Progenitor cell of endocrine pancreas (in vitro differentiated cells): ENCODE data around the gene TBX18. TPM values are rescaled to one million over a fixed set of nuclear protein-coding genes. Genes with fewer than 3 reads are reported as not detected.

Experiments
- DNase-seq: peaks from one replicate; pipeline ENCODE4 v3.0.0; 2021; ENCODE audit warnings: low spot score; ENCODE audit not compliant: unreplicated experiment
- H3K27ac Mint-ChIP-seq: 2 replicates; pipeline ENCODE4 v1.8.0; 2021; ENCODE audit warnings: mild to moderate bottlenecking, moderate library complexity, mixed read lengths
- H3K27me3 Mint-ChIP-seq: 2 replicates; pipeline ENCODE4 v1.8.0; 2021; ENCODE audit warnings: mixed read lengths
- H3K36me3 Mint-ChIP-seq: 2 replicates; pipeline ENCODE4 v1.8.0; 2022; ENCODE audit warnings: mixed read lengths; ENCODE audit not compliant: insufficient read depth
- H3K4me1 Mint-ChIP-seq: 2 replicates; pipeline ENCODE4 v1.8.0; 2021; ENCODE audit warnings: low read depth, mixed read lengths
- H3K4me3 Mint-ChIP-seq: 2 replicates; pipeline ENCODE4 v1.8.0; 2021; ENCODE audit warnings: low read depth, mild to moderate bottlenecking, moderate library complexity, mixed read lengths
- H3K9me3 Mint-ChIP-seq: 2 replicates; pipeline ENCODE4 v1.8.0; 2021; ENCODE audit warnings: low read depth, mixed read lengths
- total RNA-seq: library from RNA; stranded (reverse); gene quantifications from 2 replicates; pipeline ENCODE4 v1.2.1, GENCODE V29; 2021
- TF ChIP-seq, protein P1 (sequence below): fragments of 200-600 bp; sonication (generic); IDR thresholded peaks from one replicate; pipeline ENCODE4 v1.5.0; 2021; ENCODE audit warnings: antibody characterized with exemption, mild to moderate bottlenecking; ENCODE audit not compliant: unreplicated experiment

The TBX18 gene
- total RNA-seq, 1 donor from 2014 or later = 1.3 TPM

DNA sequence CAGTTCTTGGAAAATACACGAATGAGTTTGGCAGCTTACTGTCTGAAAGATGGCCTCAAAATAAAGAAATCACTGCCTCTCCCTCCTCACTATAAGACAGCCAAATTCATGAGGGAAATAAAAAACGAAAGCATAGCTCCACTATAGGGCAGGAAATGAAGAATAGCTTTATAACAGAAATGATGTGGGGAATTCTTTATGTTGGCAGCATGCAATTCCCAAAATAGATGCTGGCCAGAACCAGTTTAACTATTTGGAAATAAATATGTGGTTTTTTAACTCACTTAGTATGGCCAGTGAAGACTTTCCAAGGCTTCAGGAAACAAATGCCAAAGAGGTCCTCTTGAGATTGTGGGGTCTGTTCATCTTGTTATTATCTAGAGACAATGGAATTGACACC, 100.5 kb downstream of the TBX18 start:
- H3K27ac Mint-ChIP-seq = no peak overlapping the region
- no peaks in the 10 kb centered on the region for H3K4me1 Mint-ChIP-seq
- no peak overlapping the region for H3K4me3 Mint-ChIP-seq
- DNase-seq = no peak
- no peaks in the 10 kb centered on the region for H3K27me3 Mint-ChIP-seq
- no peaks in the 10 kb centered on the region for H3K36me3 Mint-ChIP-seq
- TF ChIP-seq, protein P1, sequence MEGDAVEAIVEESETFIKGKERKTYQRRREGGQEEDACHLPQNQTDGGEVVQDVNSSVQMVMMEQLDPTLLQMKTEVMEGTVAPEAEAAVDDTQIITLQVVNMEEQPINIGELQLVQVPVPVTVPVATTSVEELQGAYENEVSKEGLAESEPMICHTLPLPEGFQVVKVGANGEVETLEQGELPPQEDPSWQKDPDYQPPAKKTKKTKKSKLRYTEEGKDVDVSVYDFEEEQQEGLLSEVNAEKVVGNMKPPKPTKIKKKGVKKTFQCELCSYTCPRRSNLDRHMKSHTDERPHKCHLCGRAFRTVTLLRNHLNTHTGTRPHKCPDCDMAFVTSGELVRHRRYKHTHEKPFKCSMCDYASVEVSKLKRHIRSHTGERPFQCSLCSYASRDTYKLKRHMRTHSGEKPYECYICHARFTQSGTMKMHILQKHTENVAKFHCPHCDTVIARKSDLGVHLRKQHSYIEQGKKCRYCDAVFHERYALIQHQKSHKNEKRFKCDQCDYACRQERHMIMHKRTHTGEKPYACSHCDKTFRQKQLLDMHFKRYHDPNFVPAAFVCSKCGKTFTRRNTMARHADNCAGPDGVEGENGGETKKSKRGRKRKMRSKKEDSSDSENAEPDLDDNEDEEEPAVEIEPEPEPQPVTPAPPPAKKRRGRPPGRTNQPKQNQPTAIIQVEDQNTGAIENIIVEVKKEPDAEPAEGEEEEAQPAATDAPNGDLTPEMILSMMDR = no peak
- H3K9me3 Mint-ChIP-seq = no peaks in the 10 kb centered on the region

DNA sequence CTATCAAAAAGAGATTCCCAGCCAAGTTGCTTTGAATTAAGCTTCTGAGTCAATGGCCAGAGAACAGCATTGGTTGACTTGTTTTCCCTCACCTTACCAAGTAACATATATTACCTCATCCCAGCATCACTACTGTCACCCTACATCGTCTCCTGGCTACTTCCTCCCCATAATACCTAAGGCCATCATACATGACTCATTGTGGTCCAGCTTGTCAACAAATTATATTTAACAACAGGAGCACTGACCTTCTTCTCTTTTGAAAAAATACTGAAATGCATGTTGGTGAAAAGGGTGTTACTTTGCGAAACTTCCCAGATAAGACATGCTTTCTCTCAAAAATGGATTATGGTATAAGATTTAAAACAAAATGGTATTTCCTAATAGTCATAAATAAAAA, 106.9 kb downstream of the TBX18 start:
- Mint-ChIP-seq H3K36me3 (no peaks in the 10 kb centered on the region), H3K27me3 (no peaks in the 10 kb centered on the region), H3K4me3 (no peak overlapping the region), H3K4me1 (no peaks in the 10 kb centered on the region), H3K27ac (no peak overlapping the region), H3K9me3 (no peaks in the 10 kb centered on the region)
- TF ChIP-seq, protein P1 = no peak
- DNase-seq = no peak

DNA sequence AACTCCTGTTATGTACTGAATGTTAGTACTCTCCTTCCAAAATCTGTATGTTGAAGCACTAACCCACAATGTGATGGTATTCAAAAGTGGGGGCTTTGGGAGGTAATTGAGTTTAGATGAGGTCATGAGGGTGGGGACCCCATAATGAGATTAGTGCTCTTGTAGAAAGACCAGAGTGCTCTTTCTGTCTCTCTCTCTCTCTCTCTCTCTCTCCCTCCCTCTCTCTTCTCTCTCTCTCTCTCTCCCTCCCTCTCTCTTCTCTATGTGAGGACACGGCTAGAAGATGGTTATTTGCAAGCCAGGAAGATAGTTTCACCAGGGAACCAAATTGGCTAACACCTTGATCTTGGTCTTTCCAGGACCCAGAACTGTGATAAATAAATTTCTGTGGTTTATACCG, 107.4 kb downstream of the TBX18 start:
- no peaks in the 10 kb centered on the region for H3K27me3 Mint-ChIP-seq
- no peaks in the 10 kb centered on the region for H3K36me3 Mint-ChIP-seq
- no peak overlapping the region for H3K4me3 Mint-ChIP-seq
- no peaks in the 10 kb centered on the region for H3K9me3 Mint-ChIP-seq
- no peak overlapping the region for H3K27ac Mint-ChIP-seq
- no peak for DNase-seq
- no peaks in the 10 kb centered on the region for H3K4me1 Mint-ChIP-seq
- TF ChIP-seq, protein P1 = no peak

DNA sequence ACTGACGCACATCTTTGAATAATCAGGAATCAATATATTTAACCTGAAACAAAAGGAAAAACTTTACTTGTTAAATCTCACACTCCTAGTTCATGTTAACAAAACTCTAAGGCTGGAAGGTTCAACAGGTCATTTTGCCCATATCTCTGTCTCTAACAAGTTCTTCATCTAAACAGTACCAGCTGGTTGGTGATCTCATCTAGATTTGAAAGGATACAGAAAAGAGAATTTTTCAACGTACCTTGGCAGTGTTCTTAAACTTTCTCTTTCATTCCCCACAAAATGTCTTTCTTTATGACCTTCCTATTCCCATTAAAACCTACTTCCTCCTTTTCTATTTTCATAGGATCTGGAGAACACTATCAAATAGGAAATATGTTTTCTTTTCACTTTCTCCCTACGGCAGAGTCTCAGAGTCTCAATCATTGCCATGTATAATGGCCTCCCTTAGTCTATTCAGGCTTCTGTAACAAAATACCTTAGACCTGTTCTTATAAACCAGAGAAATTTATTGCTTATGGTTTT, 111.3 kb downstream of the TBX18 start:
- TF ChIP-seq, protein P1 = no peak
- no peak for DNase-seq
- no peaks in the 10 kb centered on the region for H3K9me3 Mint-ChIP-seq
- H3K27me3 Mint-ChIP-seq = no peaks in the 10 kb centered on the region
- no peak overlapping the region for H3K4me3 Mint-ChIP-seq
- no peaks in the 10 kb centered on the region for H3K4me1 Mint-ChIP-seq
- no peaks in the 10 kb centered on the region for H3K36me3 Mint-ChIP-seq
- no peak overlapping the region for H3K27ac Mint-ChIP-seq

DNA sequence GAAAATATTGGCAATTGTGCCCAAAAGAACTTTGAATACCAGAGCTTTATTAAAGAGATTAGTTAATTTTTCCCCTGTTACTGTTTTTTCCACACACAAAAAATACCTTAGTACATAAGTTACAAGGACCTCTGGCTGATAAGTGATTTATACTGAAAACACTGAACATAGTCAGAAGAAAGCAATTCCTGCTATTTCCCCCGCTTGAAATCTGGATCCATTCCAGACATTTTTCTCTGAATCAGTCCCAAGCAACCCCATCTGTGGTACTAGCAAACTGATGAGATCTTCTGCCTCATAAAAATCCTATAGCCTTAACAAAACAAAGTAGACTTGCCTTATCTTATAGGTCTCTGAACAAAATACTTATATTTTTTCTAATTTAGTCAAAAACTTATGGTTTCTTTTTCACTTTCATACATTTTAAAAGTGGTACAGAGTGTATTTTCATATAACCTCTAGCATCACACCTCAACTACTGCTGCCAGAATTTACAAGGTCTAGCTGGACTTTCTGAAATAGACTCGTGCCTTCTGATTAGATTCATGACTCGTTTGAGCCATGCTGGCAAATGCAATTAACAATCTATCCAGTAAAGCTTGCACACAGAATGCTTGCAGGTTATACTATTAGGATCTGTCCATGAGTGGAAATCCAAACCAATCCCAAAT, 111.9 kb downstream of the TBX18 start:
- Mint-ChIP-seq H3K27ac (no peak overlapping the region), H3K4me1 (no peaks in the 10 kb centered on the region), H3K9me3 (no peaks in the 10 kb centered on the region), H3K36me3 (no peaks in the 10 kb centered on the region), H3K27me3 (no peaks in the 10 kb centered on the region), H3K4me3 (no peak overlapping the region)
- TF ChIP-seq, protein P1 = no peak
- DNase-seq = no peak
